ENCODE data around the gene SLC9B2.

DNA sequence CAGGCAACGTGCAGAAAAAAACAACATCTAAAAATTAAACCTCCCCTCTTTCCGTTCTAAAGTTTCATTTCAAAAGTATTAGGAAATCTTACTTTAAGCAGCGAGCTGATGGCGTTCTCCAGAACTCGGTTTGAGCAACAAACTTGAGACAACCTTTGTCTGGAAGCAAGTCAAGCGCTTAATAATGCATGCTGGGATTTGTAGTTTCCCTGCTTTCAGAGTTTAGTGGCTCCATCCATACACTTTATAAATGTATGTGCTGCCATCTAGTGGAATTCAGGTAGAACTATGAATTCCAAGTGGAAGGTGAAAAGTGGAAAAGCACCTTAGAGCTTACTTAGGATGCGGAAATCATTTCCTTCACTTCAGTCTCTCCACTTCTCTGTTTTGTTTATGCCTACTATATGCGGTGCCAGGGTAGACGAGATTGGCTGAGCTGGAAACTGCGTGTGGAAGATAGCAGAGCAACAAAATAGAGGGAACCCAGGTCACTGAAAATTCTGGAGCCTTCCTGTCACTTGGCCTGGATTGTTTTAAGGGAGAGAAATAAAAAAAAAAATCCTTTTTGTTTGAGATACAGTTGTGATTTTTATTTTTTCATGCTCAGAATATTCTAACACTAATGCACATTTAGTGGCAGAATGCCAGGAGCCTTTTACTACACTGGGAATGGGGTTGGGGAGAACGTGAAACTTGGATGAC is 23.3 kb upstream of the SLC9B2 start, which contains the start of gene BDH2:
- TF ChIP-seq POLR2A (IDR thresholded peaks at IDR 0.05; ENCODE audit: low read depth, low read length) (0 out of 2 replicates have a peak, but pooled peaks have one; percentile 35), SREBF1 (IDR thresholded peaks at IDR 0.05; ENCODE audit: low read length) (peak; percentile 74)
- TF ChIP-seq, protein P1, sequence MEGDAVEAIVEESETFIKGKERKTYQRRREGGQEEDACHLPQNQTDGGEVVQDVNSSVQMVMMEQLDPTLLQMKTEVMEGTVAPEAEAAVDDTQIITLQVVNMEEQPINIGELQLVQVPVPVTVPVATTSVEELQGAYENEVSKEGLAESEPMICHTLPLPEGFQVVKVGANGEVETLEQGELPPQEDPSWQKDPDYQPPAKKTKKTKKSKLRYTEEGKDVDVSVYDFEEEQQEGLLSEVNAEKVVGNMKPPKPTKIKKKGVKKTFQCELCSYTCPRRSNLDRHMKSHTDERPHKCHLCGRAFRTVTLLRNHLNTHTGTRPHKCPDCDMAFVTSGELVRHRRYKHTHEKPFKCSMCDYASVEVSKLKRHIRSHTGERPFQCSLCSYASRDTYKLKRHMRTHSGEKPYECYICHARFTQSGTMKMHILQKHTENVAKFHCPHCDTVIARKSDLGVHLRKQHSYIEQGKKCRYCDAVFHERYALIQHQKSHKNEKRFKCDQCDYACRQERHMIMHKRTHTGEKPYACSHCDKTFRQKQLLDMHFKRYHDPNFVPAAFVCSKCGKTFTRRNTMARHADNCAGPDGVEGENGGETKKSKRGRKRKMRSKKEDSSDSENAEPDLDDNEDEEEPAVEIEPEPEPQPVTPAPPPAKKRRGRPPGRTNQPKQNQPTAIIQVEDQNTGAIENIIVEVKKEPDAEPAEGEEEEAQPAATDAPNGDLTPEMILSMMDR (IDR thresholded peaks at IDR 0.05 in 2 of 3, conservative IDR thresholded peaks at IDR 0.05 in 1 of 3; ENCODE audit: control insufficient read depth in 2 of 3, extremely low read depth in 1 of 3, insufficient read depth in 1 of 3, low read depth in 3 of 3, low read length in 3 of 3): peak; percentile 57 to 86 (median 71); a peak in 5 of 6 replicates
